ENCODE results near the gene ZNF674. TPM values are rescaled to one million over a fixed set of nuclear protein-coding genes. Genes with fewer than 3 reads are reported as not detected.

The ZNF674 gene
- 2.6 and 3.5 TPM in 2 replicates for total RNA-seq (2014; rRNA removed; shearing (Covaris generic))

DNA sequence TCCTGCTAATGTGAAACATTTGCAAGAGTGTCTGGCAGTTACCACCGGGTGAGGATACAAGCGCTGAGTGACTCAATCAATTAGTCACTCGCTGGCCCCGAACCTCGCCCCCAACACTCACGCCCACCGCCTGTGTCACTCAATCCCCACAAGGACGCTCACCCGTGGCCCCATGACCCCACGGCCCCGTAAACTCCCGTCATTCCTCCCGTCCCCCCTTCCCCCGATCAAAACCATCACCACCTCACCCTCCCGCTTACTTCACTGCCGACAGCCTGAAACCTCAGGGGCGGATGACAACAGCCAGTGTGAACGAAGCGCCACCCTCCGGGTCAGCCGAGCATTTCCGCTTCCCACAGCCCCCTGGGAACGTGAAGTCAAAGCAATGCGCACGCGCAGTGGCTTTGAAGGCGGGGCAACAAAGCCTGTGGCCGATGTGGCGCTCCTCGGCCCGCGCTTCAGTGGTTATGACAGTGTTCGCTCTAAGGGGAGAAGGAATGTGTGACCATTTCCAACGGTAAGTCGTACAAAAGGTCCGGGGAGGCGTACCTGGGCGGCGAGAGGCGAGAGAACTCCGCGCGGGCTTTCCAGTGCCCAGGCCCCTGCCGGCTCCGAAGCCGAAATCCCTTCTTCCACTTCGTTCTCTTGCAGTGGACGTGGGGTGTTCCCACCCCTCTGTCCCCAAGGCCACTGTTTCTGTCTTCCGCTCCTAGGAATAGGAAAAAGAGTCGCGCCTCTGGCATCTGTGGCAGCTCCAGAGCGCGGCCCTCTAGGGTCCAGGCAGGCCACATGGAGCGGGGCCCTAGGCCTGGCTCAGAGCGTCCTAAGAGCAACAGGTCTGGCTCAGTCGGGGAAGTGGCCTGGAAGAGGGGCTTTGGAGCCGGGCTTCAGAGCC, at the start of gene ZNF674:
Gene ZNF674 (minus strand): TSS at position 311 of the 895 bp plus-strand sequence. CDS start 3,334 bp downstream, outside the sequence.
- Histone ChIP-seq H3K36me3 (peaks cover 28% of the 10 kb centered on the region), H3K4me1 (replicated peaks) (peaks cover 21% of the 10 kb centered on the region), H3K9me3 (replicated peaks) (no peaks in the 10 kb centered on the region), H3K27me3 (replicated peaks) (no peaks in the 10 kb centered on the region), H3K4me3 (peak within 1 kb of the TSS; percentile 68), H3K27ac (peak within 1 kb of the TSS; percentile 85)
- peak; percentile 83 to 92 for DNase-seq (ENCODE audit: low read depth in 1 of 2, low spot score in 2 of 2)

DNA sequence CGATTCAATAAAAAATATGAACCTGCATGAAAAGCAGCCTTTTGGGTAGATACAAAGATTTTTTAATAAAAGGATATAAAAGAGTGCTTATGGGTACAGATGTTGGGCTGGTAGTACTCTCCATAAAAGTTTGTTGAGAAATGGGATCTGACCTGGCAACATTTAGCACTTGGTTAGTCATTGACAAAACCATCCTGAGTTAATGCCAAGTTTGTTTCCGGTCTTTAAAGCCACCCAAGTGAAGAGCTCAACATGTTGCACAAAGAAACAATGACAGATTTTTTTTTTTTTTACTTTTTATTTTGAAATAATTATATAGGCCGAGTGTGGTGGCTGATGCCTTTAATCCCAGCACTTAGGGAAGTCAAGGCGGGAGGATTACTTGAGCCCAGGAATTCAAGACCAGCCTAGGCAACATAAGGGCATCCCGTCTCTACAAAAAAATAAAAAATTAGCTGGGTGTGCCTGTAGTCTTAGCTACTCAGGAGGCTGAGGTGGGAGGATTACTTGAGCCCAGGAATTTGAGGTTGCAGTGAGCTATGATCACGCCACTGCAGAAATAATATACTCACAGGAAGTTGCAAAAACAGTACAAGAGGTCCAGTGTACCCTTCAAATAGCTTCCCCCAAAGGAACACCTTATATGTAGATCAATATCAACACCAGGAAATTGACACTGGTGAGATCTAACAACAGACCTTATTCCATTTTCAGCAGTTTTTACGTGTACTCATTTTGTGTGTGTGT, 44.9 kb upstream of the ZNF674 start:
- DNase-seq (ENCODE audit: low read depth in 1 of 2, low spot score in 2 of 2), result peak in 1 of 2 experiments; percentile 50
- H3K27ac ChIP-seq, result peak overlapping the region; percentile 54
- H3K27me3 ChIP-seq (replicated peaks), result no peaks in the 10 kb centered on the region
- peaks cover 48% of the 10 kb centered on the region for H3K4me1 ChIP-seq (replicated peaks)
- no peaks in the 10 kb centered on the region for H3K9me3 ChIP-seq (replicated peaks)
- H3K36me3 ChIP-seq, result no peaks in the 10 kb centered on the region
- H3K4me3 ChIP-seq, result no peak overlapping the region

DNA sequence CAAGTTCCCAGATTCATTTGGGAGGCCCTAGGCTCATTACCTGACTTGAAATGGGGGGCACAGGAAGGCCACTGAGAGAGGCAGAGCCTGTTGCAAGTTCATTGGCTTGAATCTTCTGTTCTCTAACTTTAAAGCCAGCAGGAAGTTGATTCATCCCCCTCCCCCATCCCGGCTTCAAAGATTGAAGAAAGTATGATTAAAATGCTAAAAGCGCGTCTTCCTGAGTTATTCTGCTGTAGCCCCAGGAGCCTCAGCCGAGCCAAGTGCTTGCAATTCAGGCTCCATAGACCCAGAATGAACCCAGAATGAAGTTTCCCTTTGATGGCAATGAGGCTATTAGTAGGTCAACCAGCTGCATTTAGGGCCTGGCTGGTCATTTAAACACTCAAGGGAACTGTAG, 43.0 kb upstream of the ZNF674 start:
- DNase-seq (ENCODE audit: low read depth in 1 of 2, low spot score in 2 of 2), result peak; percentile 56 to 58
- H3K36me3 ChIP-seq, result no peaks in the 10 kb centered on the region
- H3K27ac ChIP-seq, result peak overlapping the region; percentile 59
- H3K9me3 ChIP-seq (replicated peaks), result no peaks in the 10 kb centered on the region
- H3K4me3 ChIP-seq, result no peak overlapping the region
- H3K27me3 ChIP-seq (replicated peaks), result no peaks in the 10 kb centered on the region
- H3K4me1 ChIP-seq (replicated peaks), result peaks cover 63% of the 10 kb centered on the region

DNA sequence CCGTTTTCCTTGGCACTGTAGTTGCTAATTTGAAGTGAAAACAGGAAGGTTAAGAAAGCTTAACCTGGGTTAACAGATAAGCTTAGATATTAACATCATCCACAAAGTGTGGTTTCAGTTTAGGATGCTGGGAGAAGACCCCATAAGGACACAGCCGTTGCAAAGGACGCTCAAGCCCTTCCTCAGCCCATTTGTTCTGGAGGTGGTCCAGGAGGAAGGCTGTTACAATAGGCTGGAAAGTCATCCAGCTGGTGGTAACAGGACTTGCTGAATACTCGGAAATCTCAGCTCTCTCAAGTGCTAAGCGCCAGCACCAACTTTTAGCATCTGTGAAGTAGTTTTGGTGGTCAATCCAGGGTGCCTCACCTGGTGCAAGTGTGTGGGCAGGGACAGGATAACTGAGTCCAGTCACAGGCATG, 42.5 kb upstream of the ZNF674 start:
- Histone ChIP-seq H3K4me3 (no peak overlapping the region), H3K4me1 (replicated peaks) (peaks cover 65% of the 10 kb centered on the region), H3K9me3 (replicated peaks) (no peaks in the 10 kb centered on the region), H3K27ac (peak overlapping the region; percentile 59), H3K36me3 (no peaks in the 10 kb centered on the region), H3K27me3 (replicated peaks) (no peaks in the 10 kb centered on the region)
- peak in 1 of 2 experiments; percentile 18 for DNase-seq (ENCODE audit: low read depth in 1 of 2, low spot score in 2 of 2)

DNA sequence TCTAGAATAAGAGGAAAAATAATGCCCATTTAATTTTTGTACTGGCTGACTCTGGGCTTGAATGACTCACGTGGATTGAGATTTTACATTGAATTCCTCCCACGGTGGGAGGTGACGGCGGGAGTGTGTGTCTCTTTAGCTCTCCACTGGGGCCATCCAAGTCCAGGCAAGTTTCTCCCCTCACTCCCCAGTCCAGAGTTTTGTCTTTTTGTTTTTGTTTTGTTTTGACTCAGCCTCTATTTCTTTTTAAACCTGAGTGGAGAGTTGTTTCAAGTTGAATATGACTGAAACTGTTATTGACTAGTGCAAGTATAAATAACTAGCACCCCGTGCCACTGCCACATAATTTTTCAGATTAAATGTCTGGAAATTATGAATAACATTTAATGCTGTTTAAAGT, 41.9 kb upstream of the ZNF674 start:
- H3K4me1 ChIP-seq (replicated peaks), result peaks cover 71% of the 10 kb centered on the region
- H3K27me3 ChIP-seq (replicated peaks), result no peaks in the 10 kb centered on the region
- no peaks in the 10 kb centered on the region for H3K9me3 ChIP-seq (replicated peaks)
- peak; percentile 44 to 57 for DNase-seq (ENCODE audit: low read depth in 1 of 2, low spot score in 2 of 2)
- H3K4me3 ChIP-seq, result no peak overlapping the region
- H3K27ac ChIP-seq, result peak overlapping the region; percentile 59
- H3K36me3 ChIP-seq, result no peaks in the 10 kb centered on the region

GRCh38 chrX:46584736-46585135, 39.5 kb upstream of the ZNF674 start:
- Histone ChIP-seq H3K27me3 (replicated peaks) (no peaks in the 10 kb centered on the region), H3K27ac (no peak overlapping the region), H3K36me3 (no peaks in the 10 kb centered on the region), H3K9me3 (replicated peaks) (no peaks in the 10 kb centered on the region), H3K4me1 (replicated peaks) (peaks cover 73% of the 10 kb centered on the region), H3K4me3 (no peak overlapping the region)
- no peak for DNase-seq (ENCODE audit: low read depth in 1 of 2, low spot score in 2 of 2)

DNA sequence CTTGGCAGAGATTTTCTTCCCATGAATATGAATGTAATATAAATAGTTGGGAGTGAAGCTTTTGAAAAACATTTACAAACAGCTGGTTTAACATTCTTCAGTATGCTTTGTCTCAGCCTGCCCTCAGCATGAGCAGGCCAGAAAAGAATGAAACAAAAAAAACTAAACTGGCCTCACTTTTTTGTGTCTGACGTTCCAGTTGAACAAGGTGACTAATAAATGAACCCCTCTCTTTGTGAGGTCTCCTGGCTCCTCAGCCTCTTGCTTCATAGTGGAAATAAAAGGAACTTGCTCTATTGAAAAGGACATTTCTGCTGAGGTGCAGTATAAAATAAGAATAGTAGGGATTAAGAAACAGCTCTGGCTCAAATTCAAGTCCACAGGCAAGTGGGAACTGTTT, 37.7 kb upstream of the ZNF674 start:
- Histone ChIP-seq H3K27ac (peak overlapping the region; percentile 100), H3K27me3 (replicated peaks) (no peaks in the 10 kb centered on the region), H3K36me3 (no peaks in the 10 kb centered on the region), H3K4me1 (replicated peaks) (peaks cover 56% of the 10 kb centered on the region), H3K4me3 (no peak overlapping the region), H3K9me3 (replicated peaks) (no peaks in the 10 kb centered on the region)
- peak; percentile 55 to 85 for DNase-seq (ENCODE audit: low read depth in 1 of 2, low spot score in 2 of 2)

DNA sequence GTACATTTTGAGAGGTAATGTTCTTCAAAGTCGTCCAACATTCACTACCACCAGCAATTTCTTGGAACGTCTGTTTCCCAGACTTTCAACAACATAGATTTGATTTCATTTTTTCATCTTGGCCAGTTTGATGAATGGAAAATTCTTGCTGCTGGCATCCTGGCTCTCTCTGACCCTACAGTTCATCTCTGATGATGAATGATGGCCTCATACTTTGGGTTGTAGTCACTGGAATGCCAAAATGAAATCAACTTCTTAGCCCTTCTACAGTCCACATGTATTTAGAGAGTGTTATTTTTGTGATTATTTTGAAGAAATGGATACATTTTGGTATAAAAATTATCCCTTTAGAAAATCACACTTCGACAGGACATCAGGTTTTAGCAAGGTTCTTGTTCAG, 37.1 kb upstream of the ZNF674 start:
- Histone ChIP-seq H3K36me3 (no peaks in the 10 kb centered on the region), H3K9me3 (replicated peaks) (no peaks in the 10 kb centered on the region), H3K4me3 (no peak overlapping the region), H3K27me3 (replicated peaks) (no peaks in the 10 kb centered on the region), H3K4me1 (replicated peaks) (peaks cover 56% of the 10 kb centered on the region), H3K27ac (peak overlapping the region; percentile 100)
- DNase-seq (ENCODE audit: low read depth in 1 of 2, low spot score in 2 of 2), result peak in 1 of 2 experiments; percentile 58

- no peak overlapping the region for H3K27ac ChIP-seq
- no peaks in the 10 kb centered on the region for H3K36me3 ChIP-seq
- H3K27me3 ChIP-seq (replicated peaks), result no peaks in the 10 kb centered on the region
- no peaks in the 10 kb centered on the region for H3K9me3 ChIP-seq (replicated peaks)
- H3K4me3 ChIP-seq, result no peak overlapping the region
- H3K4me1 ChIP-seq (replicated peaks), result peaks cover 54% of the 10 kb centered on the region
- DNase-seq (ENCODE audit: low read depth in 1 of 2, low spot score in 2 of 2), result no peak
Observed at GRCh38 chrX:46580613-46581012, 35.4 kb upstream of the ZNF674 start.

DNA sequence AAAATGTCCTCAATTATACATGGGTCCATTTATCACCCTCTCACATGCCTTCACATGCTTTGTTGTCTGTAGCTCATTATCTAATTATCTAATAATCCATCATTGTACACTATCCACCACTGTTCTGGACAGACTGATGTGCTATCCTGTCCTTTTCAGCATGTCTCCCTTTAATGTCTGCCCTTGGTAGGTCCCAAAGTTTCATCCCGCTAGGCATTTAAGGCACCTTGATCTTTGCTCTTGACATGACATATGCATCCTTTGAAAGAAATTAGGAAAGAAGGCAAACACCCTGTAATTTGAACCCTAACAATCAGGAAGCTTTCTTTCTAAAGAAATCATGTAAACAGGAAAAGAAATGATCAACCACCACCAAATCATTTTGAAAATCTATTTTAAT, 34.0 kb upstream of the ZNF674 start:
- H3K4me1 ChIP-seq (replicated peaks), result peaks cover 62% of the 10 kb centered on the region
- no peak overlapping the region for H3K4me3 ChIP-seq
- H3K27me3 ChIP-seq (replicated peaks), result no peaks in the 10 kb centered on the region
- no peak for DNase-seq (ENCODE audit: low read depth in 1 of 2, low spot score in 2 of 2)
- H3K36me3 ChIP-seq, result no peaks in the 10 kb centered on the region
- H3K27ac ChIP-seq, result no peak overlapping the region
- H3K9me3 ChIP-seq (replicated peaks), result no peaks in the 10 kb centered on the region

DNA sequence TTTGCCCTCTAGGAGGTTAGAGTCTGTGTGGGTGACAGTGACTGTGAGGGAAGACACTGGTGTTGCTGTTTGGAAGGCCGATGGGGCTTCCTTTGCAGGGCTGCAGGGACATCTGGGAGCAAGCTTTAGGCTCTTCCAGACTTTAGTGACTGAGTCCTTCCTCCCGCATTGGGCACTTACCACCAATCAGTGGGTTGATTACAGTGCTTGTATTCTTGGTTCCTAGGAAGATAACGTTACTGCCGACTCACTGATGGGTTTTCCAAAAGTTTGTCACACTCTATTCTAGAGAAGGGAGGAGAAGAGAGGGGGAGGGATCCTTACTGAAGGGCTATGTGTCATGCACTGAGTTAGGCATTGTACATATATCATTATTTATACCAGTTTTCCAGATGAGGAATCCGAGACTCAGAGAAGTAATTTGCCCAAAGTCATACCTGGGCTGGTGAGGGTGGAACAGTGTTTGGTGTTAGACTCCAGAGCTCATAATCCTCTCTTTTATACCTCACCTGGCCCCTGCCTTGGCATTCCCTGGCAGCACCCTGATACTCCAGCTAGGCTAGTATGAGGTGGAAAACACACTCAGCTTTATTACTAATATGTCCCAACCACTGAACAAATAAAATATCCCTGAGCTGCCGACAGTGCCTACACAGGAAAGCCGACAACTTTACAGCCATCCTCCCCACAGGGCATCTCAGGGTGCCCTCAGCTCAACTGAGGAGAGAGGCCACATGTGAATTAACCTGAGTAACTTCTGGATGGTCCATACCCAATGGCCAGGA, 32.2 kb upstream of the ZNF674 start:
- no peak for DNase-seq (ENCODE audit: low read depth in 1 of 2, low spot score in 2 of 2)
- H3K9me3 ChIP-seq (replicated peaks), result no peaks in the 10 kb centered on the region
- H3K36me3 ChIP-seq, result no peaks in the 10 kb centered on the region
- H3K27ac ChIP-seq, result no peak overlapping the region
- H3K4me1 ChIP-seq (replicated peaks), result peaks cover 57% of the 10 kb centered on the region
- no peaks in the 10 kb centered on the region for H3K27me3 ChIP-seq (replicated peaks)
- no peak overlapping the region for H3K4me3 ChIP-seq

- DNase-seq (ENCODE audit: low read depth in 1 of 2, low spot score in 2 of 2), result no peak
Observed at GRCh38 chrX:46576458-46576857, 31.2 kb upstream of the ZNF674 start.

DNA sequence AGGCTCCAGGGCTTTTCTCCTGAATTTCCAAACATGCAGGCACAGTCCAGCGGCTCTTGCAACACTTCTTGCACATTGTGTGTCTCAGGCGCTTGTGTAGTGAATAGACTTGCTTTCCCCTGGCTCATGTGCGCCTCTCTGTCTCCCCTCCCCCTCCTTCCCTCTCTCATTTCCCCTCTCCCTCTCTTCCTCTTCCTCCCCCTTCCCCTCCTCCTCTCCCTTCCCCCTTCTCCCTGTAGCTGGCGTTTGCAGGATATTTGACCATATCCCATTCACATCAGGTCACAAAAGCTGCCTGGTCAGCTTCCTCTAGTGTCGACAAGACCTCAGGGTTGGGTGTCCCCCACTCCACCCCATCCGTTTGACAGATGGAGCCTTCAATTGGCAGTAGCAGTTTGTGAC, 30.8 kb upstream of the ZNF674 start:
- no peak for DNase-seq (ENCODE audit: low read depth in 1 of 2, low spot score in 2 of 2)
- Histone ChIP-seq H3K9me3 (replicated peaks) (no peaks in the 10 kb centered on the region), H3K4me1 (replicated peaks) (peaks cover 51% of the 10 kb centered on the region), H3K36me3 (no peaks in the 10 kb centered on the region), H3K4me3 (peak overlapping the region; percentile 55), H3K27me3 (replicated peaks) (no peaks in the 10 kb centered on the region), H3K27ac (no peak overlapping the region)

More at GRCh38 chrX:46576458-46576857, 31.2 kb upstream of the ZNF674 start:
- H3K9me3 ChIP-seq (replicated peaks), result no peaks in the 10 kb centered on the region
- H3K4me1 ChIP-seq (replicated peaks), result peaks cover 53% of the 10 kb centered on the region
- H3K27me3 ChIP-seq (replicated peaks), result no peaks in the 10 kb centered on the region
- no peak overlapping the region for H3K27ac ChIP-seq
- H3K36me3 ChIP-seq, result no peaks in the 10 kb centered on the region
- H3K4me3 ChIP-seq, result no peak overlapping the region

All from SJSA1 (cell line).